ENCODE measurements around the gene IKBKE.

GRCh38 chr1:206447792-206448191 lies 22.5 kb upstream of the IKBKE start:
- no peak for TF ChIP-seq CTCF (IDR thresholded peaks at IDR 0.05)
- TF ChIP-seq POLR2A (IDR thresholded peaks at IDR 0.05), result no peak
- TF ChIP-seq EP300 (IDR thresholded peaks at IDR 0.05), result no peak
- no peak for TF ChIP-seq POLR2AphosphoS5 (IDR thresholded peaks at IDR 0.05)
